Measurements from ENCODE around the gene CLEC11A.
"Not testable (repeated sequence)": the region's sequence is repeated elsewhere in the genome, so short reads cannot be mapped to it uniquely, and the experiment has no call there.

GRCh38 chr19:50763521-50763920 lies 40.4 kb downstream of the CLEC11A start:
- not testable (repeated sequence) for TF ChIP-seq EZH2 (optimal IDR thresholded peaks at IDR 0.05; ENCODE audit: low read depth, low read length)
- TF ChIP-seq, protein P1, sequence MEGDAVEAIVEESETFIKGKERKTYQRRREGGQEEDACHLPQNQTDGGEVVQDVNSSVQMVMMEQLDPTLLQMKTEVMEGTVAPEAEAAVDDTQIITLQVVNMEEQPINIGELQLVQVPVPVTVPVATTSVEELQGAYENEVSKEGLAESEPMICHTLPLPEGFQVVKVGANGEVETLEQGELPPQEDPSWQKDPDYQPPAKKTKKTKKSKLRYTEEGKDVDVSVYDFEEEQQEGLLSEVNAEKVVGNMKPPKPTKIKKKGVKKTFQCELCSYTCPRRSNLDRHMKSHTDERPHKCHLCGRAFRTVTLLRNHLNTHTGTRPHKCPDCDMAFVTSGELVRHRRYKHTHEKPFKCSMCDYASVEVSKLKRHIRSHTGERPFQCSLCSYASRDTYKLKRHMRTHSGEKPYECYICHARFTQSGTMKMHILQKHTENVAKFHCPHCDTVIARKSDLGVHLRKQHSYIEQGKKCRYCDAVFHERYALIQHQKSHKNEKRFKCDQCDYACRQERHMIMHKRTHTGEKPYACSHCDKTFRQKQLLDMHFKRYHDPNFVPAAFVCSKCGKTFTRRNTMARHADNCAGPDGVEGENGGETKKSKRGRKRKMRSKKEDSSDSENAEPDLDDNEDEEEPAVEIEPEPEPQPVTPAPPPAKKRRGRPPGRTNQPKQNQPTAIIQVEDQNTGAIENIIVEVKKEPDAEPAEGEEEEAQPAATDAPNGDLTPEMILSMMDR (IDR thresholded peaks at IDR 0.05; ENCODE audit: low read length), result not testable (repeated sequence)
